ENCODE measurements around the gene DTX3. TPM values are rescaled to one million over a fixed set of nuclear protein-coding genes. Genes with fewer than 3 reads are reported as not detected.

Gene DTX3
- total RNA-seq, 1 donor from 2014 or later: 21.7 TPM

DNA sequence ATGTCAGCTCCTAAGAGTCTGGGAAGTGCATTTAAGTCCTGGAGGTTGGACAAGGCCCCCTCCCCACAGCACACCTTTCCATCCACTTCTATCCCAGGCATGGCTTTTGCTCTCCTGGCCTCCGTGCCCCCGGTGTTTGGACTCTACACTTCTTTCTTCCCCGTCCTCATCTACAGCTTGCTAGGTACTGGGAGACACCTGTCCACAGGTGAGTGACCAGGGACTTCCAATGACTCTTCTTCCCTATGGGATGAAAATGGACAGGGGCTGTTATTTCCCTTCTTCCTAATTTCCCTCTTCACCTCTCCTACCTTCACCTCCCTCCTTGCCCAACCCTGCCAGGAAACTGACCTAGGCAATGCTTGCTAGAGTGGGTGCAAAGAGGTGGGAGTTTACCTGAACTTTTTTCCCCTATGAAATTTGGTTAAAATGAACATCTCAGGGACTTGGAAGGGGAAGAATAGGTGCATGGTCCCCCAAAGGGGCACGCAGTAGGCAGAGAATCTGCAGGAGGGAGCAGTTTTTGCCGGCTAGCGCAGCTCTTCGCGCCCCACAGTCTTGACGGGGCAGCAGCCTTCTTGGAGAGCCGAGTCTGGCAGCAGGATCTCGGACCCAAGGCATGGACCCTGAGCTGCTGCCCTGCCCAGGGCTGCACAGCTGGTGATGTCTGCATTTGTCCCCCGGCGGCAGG, 15.8 kb downstream of the DTX3 start:
- no peaks in the 10 kb centered on the region for H3K9me3 Mint-ChIP-seq
- H3K4me3 Mint-ChIP-seq (ENCODE audit: low read depth): peak overlapping the region; percentile 74
- DNase-seq (ENCODE audit: low spot score): no peak
- intact Hi-C loops (cut with micrococcal nuclease): loop anchor here (2.0 to 5.0 kb wide), 2 partner anchors 162 to 378 kb away; partner anchors contain the start of gene GLI1
- H3K27ac Mint-ChIP-seq: peak overlapping the region; percentile 33
- H3K27me3 Mint-ChIP-seq (ENCODE audit: low read depth): peaks cover 88% of the 10 kb centered on the region
- no peaks in the 10 kb centered on the region for H3K36me3 Mint-ChIP-seq (ENCODE audit: low read depth)
- peaks cover 15% of the 10 kb centered on the region for H3K4me1 Mint-ChIP-seq (ENCODE audit: low read depth)

DNA sequence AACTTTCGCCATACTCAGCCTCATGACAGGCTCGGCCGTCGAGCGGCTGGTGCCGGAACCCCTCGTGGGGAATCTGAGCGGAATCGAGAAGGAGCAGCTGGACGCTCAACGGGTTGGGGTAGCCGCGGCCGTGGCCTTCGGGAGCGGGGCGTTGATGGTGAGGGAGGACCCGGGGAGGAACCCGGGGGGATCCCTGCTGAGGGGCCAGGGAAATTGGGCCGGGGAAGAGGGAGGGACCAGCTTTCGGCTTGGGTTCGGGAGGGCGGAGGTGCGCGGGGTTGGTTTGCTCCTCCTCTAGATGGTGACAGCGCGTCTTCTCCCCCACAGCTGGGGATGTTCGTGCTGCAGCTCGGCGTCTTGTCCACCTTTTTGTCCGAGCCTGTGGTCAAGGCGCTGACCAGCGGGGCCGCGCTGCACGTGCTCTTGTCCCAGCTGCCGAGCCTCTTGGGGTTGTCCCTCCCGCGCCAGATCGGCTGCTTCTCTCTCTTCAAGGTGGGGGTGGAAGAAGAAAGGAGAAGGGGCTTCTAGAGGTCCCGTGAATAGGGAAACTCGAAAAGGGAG, 16.4 kb downstream of the DTX3 start:
- Mint-ChIP-seq H3K27me3 (ENCODE audit: low read depth) (peaks cover 89% of the 10 kb centered on the region), H3K4me1 (ENCODE audit: low read depth) (peaks cover 15% of the 10 kb centered on the region), H3K27ac (peak overlapping the region; percentile 33), H3K4me3 (ENCODE audit: low read depth) (peak overlapping the region; percentile 74), H3K9me3 (no peaks in the 10 kb centered on the region), H3K36me3 (ENCODE audit: low read depth) (no peaks in the 10 kb centered on the region)
- intact Hi-C loops (cut with micrococcal nuclease): loop anchor here (1.0 to 5.0 kb wide), 3 partner anchors 38 to 379 kb away; partner anchors contain the start of gene GLI1
- DNase-seq (ENCODE audit: low spot score): no peak

DNA sequence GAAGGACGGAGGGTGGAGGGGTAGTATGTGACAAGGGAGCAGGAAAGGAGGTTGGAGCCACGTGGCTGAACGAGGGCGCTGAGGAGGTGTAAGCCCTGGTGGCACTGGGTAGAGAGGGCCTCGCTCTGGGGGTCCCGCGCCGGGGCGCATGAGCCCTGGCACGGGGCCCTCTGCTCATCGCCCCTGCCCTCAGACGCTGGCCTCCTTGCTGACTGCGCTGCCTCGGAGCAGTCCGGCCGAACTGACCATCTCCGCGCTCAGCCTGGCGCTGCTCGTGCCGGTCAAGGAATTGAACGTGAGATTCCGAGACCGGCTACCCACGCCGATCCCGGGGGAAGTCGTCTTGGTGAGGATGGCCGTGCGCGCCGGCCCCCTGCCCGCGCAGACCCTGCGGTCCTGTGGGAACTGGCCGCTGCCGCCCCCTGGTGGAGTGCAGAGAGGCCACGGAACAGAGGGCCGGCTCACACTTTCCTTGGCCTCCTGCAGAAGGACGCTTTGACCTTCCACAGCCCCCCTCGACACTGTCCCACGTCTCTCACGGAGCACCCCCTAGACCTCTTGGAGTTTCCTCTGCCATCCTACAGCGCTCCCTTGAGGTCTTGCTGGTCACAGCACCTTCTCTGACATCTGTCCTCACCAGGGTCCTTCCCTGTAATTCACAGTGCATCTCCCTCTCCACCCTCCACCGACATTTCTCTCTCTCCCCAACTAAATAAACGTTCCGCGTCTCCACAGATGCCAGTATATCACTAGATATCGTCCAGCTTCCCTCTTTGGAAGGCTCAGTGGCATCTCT, 17.1 kb downstream of the DTX3 start:
- H3K9me3 Mint-ChIP-seq: no peaks in the 10 kb centered on the region
- intact Hi-C loops (cut with micrococcal nuclease): loop anchor here (1.0 to 5.0 kb wide), 3 partner anchors 38 to 379 kb away; partner anchors contain the start of gene GLI1
- peaks cover 15% of the 10 kb centered on the region for H3K4me1 Mint-ChIP-seq (ENCODE audit: low read depth)
- H3K4me3 Mint-ChIP-seq (ENCODE audit: low read depth): peak overlapping the region; percentile 74
- H3K36me3 Mint-ChIP-seq (ENCODE audit: low read depth): no peaks in the 10 kb centered on the region
- H3K27me3 Mint-ChIP-seq (ENCODE audit: low read depth): peaks cover 89% of the 10 kb centered on the region
- H3K27ac Mint-ChIP-seq: no peak overlapping the region
- peak; percentile 37 for DNase-seq (ENCODE audit: low spot score)

DNA sequence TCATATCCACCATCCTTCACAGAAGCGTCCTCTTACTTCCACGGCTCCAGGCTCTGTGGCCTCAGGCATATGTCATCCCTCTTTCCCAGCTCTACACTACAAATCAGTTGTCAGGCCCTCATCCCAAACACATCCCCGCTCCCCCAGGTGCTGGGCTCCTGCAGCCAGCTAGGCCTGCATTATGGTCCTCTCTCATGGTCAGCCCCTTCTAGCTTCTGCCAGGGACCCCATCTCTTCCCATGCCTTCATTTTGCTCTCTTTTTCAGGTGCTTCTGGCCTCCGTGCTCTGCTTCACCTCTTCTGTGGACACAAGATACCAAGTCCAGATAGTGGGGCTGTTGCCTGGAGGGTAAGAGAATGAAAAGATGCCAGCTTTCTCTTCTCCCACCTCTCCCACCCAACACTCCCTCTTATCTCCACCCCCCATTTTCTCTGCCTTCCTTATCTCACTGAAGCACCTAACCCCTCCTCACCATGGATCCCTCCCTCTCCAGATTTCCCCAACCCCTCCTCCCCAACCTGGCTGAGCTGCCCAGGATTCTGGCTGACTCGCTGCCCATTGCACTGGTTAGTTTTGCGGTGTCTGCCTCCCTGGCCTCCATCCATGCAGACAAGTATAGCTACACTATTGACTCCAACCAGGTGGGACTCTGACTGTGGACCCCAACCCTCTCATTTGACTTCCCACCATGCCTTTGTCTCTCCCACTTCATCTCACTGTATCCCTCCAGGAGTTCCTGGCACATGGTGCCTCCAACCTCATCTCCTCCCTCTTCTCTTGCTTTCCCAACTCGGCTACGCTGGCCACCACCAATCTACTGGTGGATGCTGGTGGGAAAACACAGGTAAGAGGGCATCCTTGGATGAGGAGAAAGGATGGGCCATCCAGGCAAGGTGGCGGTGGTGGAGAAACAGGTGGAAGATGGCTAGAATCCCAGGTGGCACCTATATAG, 17.9 kb downstream of the DTX3 start:
- Mint-ChIP-seq H3K27me3 (ENCODE audit: low read depth) (peaks cover 87% of the 10 kb centered on the region), H3K36me3 (ENCODE audit: low read depth) (no peaks in the 10 kb centered on the region), H3K4me3 (ENCODE audit: low read depth) (peak overlapping the region; percentile 74), H3K9me3 (no peaks in the 10 kb centered on the region), H3K4me1 (ENCODE audit: low read depth) (peaks cover 15% of the 10 kb centered on the region), H3K27ac (no peak overlapping the region)
- intact Hi-C loops (cut with micrococcal nuclease): loop anchor here (5.0 kb wide), 1 partner anchor 380 kb away; no protein-coding TSS in a partner anchor
- no peak for DNase-seq (ENCODE audit: low spot score)

DNA sequence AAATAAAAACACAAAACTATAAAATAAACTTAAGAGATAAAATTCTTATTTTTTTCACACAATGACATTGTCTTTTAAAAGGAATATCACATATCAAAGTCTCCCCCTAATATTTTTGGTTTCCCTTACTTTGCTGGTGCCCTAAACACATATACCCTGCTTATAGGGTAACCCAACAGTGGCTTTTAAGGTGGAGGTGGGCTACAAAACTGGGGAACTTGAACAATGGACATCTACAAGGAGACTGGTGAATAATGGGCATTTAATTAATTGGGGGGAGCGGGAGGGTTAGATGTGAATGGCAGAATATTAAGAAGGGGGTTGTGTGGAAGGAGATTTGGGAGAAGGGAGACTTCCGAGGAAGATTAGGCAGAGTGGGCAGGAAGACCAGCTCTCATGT, 18.8 kb downstream of the DTX3 start:
- DNase-seq (ENCODE audit: low spot score): no peak
- peaks cover 86% of the 10 kb centered on the region for H3K27me3 Mint-ChIP-seq (ENCODE audit: low read depth)
- H3K27ac Mint-ChIP-seq: no peak overlapping the region
- H3K9me3 Mint-ChIP-seq: no peaks in the 10 kb centered on the region
- H3K4me3 Mint-ChIP-seq (ENCODE audit: low read depth): no peak overlapping the region
- peaks cover 17% of the 10 kb centered on the region for H3K4me1 Mint-ChIP-seq (ENCODE audit: low read depth)
- intact Hi-C loops (cut with micrococcal nuclease): loop anchor here (5.0 kb wide), 1 partner anchor 381 kb away; no protein-coding TSS in a partner anchor
- H3K36me3 Mint-ChIP-seq (ENCODE audit: low read depth): no peaks in the 10 kb centered on the region

DNA sequence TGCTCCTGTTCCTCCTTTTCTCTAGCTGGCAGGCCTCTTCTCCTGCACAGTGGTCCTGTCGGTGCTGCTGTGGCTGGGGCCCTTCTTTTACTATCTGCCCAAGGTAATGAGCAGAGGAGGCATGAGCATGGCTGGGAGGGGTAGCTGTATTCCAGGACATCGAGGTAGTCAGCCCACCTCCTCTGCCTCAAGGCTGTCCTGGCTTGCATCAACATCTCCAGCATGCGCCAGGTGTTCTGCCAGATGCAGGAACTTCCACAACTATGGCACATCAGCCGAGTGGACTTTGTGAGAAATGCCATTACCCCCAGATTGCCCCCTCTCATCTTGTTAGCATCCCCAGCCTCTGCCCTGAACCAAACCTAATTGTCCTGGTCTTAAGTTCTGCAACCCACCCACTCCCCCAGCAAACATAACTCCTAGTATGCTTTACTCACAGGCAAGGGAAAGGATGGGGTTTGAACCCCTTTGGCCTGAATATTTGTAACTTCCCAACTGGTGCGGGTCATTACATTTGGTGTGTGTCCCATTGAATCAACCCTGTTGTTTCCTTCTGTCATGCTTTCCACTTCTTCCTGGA, 19.3 kb downstream of the DTX3 start:
- H3K9me3 Mint-ChIP-seq: no peaks in the 10 kb centered on the region
- H3K4me1 Mint-ChIP-seq (ENCODE audit: low read depth): peaks cover 17% of the 10 kb centered on the region
- H3K36me3 Mint-ChIP-seq (ENCODE audit: low read depth): no peaks in the 10 kb centered on the region
- intact Hi-C loops (cut with micrococcal nuclease): loop anchor here (5.0 kb wide), 1 partner anchor 382 kb away; no protein-coding TSS in a partner anchor
- H3K4me3 Mint-ChIP-seq (ENCODE audit: low read depth): no peak overlapping the region
- no peak for DNase-seq (ENCODE audit: low spot score)
- no peak overlapping the region for H3K27ac Mint-ChIP-seq
- peaks cover 89% of the 10 kb centered on the region for H3K27me3 Mint-ChIP-seq (ENCODE audit: low read depth)

DNA sequence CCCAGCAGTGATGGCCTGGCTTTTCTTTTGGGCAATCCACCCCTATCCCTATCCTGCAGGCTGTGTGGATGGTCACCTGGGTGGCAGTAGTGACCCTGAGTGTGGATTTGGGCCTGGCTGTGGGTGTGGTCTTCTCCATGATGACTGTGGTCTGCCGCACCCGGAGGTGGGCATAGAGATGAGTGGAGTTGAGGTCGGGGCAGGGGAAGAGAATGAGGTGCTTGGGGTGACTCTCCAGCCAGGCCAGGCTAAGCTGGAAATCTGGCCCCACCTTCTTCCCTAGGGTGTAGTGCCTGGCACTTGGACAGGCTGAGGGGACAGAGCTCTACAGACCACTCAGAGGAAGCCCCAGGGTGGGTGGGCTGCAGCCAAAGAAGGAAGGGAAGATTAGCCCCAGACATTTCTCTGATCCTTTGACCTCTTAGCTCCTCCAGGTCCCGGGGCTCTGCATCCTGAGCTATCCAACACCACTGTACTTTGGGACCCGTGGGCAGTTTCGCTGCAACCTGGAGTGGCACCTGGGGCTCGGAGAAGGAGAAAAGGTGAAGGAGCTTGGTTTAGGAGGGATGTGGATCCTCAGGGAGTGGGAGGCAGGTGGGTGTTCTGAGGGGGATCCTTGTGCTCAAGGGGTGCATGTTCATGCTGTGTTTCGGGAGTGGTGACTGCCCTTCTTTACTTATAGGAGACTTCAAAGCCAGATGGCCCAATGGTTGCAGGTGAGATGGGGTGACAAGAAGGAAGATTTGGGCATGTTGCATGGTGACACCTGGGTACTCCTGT, 20.0 kb downstream of the DTX3 start:
- DNase-seq (ENCODE audit: low spot score): no peak
- Mint-ChIP-seq H3K36me3 (ENCODE audit: low read depth) (peaks cover 3% of the 10 kb centered on the region), H3K27me3 (ENCODE audit: low read depth) (peaks cover 90% of the 10 kb centered on the region)

DNA sequence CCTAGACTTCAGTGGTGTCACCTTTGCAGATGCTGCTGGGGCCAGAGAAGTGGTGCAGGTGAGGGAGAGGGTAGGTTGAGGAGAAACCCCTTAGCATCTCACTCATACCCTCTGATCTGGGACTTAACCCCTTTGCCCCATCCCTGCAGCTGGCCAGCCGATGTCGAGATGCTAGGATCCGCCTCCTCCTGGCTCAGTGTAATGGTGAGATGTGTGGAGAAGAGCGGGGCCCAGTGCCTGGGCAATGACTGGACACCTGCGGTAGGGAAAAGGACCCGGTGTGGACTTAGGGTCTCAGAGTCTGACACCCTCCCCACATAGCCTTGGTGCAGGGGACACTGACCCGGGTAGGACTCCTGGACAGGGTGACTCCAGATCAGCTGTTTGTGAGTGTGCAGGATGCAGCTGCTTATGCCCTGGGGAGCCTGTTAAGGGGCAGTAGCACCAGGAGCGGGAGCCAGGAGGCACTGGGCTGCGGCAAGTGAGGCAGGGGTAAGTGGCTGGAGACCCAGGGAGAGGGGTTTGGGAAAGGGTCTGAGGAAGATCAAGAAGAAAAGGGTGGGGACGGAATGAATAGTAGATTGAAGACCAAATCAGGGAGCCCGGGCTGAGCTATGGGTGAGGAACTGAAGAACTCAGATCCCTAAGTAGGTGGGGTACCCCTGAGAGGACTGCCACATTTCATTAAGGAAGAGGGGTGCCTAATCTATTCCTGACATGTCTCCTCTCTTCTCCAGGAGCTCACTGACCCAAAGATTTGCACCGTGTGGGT, 20.8 kb downstream of the DTX3 start:
- no peaks in the 10 kb centered on the region for H3K9me3 Mint-ChIP-seq
- no peak for DNase-seq (ENCODE audit: low spot score)
- H3K27ac Mint-ChIP-seq: no peak overlapping the region
- H3K27me3 Mint-ChIP-seq (ENCODE audit: low read depth): peaks cover 88% of the 10 kb centered on the region
- peaks cover 3% of the 10 kb centered on the region for H3K36me3 Mint-ChIP-seq (ENCODE audit: low read depth)
- intact Hi-C loops (cut with micrococcal nuclease): no loop called here
- H3K4me3 Mint-ChIP-seq (ENCODE audit: low read depth): no peak overlapping the region
- H3K4me1 Mint-ChIP-seq (ENCODE audit: low read depth): peaks cover 14% of the 10 kb centered on the region

More for the DNA sequence above, 20.0 kb downstream of the DTX3 start:
- Mint-ChIP-seq H3K4me1 (ENCODE audit: low read depth) (peaks cover 14% of the 10 kb centered on the region), H3K9me3 (no peaks in the 10 kb centered on the region), H3K27ac (no peak overlapping the region), H3K4me3 (ENCODE audit: low read depth) (no peak overlapping the region)
- intact Hi-C loops (cut with micrococcal nuclease): loop anchor here (5.0 kb wide), 1 partner anchor 382 kb away; no protein-coding TSS in a partner anchor

DNA sequence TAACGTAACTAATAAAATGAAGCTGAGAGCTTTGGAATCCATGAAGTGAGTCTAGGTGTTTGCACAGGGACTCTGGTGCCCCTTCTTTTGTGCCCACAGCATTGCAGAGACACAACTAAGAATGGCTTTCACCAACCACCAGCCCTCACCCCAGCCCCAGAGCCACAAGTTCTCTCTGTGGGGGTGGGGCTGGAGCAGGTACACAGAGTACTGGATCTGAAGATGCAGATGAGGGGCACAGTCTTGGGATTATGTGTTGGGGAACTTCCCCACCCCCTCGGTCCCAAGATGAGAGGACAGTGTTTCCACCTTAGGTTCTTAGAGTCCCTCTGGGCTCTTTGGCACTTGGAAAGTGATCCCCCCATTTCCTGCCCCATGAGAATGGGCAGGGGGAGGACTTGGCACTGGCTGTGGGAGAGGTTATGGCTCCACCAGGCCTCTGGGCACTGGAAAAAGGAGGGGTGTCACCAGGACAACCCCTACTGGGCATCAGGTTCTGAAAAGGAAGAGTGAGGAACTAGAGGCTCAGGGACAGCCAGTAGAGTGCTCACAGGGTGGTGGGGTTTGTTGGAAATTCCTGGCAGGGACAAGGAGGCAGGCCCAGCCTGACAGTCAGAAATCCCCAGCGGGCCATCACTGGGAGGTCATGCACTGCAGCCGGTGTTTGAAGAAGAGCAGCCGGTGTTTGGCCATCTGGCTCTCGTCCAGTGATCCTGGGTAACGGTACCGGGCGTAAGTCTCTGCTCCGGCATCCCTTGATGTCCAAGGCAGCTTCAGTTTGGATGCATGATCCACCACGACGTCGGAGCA, 21.7 kb downstream of the DTX3 start:
- peaks cover 3% of the 10 kb centered on the region for H3K36me3 Mint-ChIP-seq (ENCODE audit: low read depth)
- intact Hi-C loops (cut with micrococcal nuclease): no loop called here

DNA sequence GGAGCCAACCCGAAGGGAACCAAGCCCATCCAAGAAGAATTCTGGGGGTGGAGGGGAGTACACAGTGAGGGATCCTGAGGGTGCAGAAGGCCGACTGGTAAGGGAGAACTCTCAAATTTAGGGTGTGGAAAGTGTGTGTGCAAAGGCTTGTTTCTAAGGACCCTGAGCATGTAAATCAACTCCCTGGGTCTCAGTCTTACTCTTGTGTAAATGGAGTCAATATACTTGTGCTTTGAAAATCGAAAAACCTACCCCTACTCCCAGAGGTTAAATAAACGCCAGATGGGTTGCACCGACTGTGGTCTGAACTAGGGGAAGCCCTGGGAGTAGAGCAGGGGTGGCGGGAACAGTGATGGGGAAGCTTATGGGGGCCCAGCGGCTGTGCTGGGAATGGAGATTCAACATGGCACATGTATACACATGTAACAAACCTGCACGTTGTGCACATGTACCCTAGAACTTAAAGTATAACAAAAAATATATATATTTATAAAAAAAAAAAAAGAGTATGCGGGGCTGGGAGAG, 22.4 kb downstream of the DTX3 start:
- Mint-ChIP-seq H3K4me3 (ENCODE audit: low read depth) (no peak overlapping the region), H3K27ac (no peak overlapping the region), H3K36me3 (ENCODE audit: low read depth) (peaks cover 3% of the 10 kb centered on the region), H3K9me3 (no peaks in the 10 kb centered on the region), H3K27me3 (ENCODE audit: low read depth) (peaks cover 88% of the 10 kb centered on the region), H3K4me1 (ENCODE audit: low read depth) (peaks cover 6% of the 10 kb centered on the region)
- no peak for DNase-seq (ENCODE audit: low spot score)
- intact Hi-C loops (cut with micrococcal nuclease): no loop called here

More for the DNA sequence above, 21.7 kb downstream of the DTX3 start:
- no peak overlapping the region for H3K27ac Mint-ChIP-seq
- DNase-seq (ENCODE audit: low spot score): no peak
- no peak overlapping the region for H3K4me3 Mint-ChIP-seq (ENCODE audit: low read depth)
- peaks cover 88% of the 10 kb centered on the region for H3K27me3 Mint-ChIP-seq (ENCODE audit: low read depth)
- H3K4me1 Mint-ChIP-seq (ENCODE audit: low read depth): peaks cover 8% of the 10 kb centered on the region
- no peaks in the 10 kb centered on the region for H3K9me3 Mint-ChIP-seq

Measured in activated T-helper 2 cell treated with anti-CD3 and anti-CD28 coated beads, Interferon-gamma antibody, Interleukin-2, Interleukin-4, amounts not matched to agents 10 μg/mL and 5 μg/mL and 100 μg/mL, durations not matched to agents 14 hours and 24 hours and 36 hours (primary cell).